ENCODE data around the gene CD28. TPM values are rescaled to one million over a fixed set of nuclear protein-coding genes. Genes with fewer than 3 reads are reported as not detected.

CD28 gene
- polyA plus RNA-seq, 1 donor: 1.9 TPM

DNA sequence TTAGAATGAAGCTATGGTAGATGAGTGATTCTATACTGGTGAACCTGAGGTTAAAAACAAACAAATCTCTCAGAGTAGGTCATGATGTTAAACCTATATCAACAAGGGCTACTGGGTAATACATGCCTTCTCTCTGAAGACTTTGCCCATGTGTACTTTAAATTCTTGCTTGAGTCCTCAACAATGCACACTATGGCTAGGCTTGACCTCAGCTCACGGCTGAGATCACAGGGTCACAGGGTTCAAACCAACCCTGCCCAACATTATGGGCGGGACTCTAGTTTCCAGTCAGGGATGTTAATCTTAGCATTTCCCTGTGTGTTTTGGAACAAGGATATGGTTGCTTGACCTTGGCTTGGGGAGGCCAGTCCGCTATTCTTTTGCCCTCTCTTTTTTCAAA is 7.7 kb downstream of the CD28 start:
- DNase-seq: no peak

DNA sequence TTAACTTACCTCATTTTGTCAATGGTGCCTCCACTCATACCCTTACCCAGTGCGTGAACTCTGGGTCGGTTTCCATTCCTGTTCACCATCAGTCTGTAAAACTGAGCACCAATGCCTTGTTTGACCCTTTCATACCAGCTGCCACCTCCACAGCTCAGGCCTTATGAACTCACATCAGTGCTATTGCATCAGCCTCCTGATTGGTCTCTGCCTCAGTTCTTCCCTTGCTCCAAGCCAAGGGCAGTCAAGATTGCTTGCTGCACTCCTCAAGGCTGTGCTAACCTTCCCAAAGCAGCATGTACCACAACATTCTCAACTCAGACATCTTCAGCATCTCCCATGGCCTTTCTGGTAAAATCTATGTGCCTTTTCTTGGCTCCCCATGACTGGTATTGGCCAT is 9.3 kb downstream of the CD28 start:
- DNase-seq: no peak

DNA sequence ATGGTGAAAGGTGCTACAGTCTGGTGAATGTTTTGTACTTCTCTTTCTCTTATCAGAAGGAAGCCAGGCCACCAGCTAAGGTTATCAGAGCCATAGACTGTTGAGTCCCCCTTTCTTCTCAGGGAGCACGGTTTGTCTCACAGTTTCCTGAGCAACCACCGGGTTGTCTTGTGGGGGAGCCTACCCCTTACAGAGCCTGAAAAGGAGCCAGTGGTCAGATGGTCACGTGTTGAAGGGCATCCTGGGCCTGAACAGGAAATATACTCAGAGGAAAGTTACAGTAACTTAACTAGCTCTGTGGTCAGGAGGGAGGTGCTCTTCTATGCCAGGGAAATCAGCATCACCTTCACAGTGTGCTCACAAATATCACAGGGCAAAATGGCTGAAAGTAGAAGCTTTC is 11.6 kb downstream of the CD28 start:
- DNase-seq: no peak

DNA sequence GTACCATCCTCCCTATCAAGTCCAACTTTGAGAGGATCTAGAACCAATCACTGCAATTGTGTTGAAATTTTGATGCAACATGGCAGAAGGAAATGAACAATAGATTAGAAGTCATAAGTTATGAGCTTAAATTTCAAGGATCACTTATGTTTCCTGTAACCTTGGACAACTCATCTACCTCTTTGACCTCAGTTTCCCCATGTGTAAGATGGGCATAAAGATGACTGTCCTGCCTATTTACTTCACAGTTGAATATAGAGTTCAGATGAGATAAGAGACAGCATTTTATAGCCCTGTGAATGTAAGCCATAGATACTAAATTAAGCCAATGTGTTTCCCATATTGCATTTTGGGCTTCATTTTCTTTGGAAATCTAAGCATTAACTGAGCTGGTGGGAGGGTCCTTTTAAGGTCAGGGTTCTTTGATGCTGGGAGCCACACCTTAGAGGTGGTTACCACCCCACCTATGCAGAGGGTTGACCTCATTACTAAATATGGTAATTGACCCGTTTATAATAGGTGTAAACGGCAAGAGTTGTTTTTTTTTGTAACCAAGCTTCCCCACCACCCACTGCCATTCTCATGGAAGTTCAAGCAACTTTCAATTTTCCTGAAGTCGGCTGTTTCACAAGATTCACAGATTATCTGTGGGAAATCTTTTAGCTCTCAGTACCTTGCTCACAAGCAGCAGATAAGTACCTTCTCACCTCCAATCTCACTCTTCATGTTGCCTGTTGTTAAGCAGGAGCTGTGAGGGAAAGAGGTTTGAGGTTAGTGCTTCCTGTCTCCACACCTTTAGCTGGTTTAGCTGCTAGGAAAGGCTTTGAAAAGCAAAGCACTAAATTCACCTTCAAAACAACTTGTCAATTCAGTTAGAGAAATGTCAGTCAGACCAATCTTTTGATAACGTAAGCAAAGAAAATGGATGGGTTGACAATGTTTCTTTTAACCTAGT is 13.3 kb downstream of the CD28 start:
- no peak for DNase-seq

DNA sequence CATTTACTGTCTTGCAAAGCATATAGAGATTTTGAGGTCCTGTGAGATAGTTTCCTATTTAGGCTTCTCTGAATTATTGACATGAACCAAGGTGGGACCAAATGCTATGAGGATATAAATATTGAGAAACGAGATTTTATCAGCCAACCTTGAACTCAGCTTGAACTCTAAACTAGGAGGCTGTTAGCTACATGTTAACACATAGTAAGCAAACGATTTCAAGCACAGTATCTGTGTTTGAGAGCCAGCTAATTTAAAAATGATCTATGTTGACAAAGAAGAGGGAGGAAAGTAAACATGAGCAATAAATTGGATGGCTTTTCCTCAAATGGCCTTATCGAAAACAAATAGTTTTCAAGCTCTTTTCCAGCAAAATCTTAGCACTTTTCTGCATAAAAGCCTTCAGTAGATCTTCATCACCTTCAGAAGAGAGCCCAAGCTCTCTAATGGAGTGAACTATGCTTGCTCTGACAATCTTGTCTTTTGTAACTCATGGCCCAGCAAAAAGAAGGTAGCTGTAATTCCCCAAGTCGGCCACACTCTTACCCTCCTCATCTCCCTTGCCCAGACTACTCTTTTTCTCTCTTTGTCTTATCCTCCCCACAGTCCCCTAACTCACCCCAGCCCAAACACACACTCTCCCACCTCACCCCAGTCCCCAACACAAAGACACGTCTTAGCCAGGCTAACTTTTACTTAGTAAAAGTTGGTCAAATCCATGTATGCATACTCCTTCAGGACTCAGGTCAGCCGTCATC is 14.7 kb downstream of the CD28 start:
- DNase-seq: no peak

DNA sequence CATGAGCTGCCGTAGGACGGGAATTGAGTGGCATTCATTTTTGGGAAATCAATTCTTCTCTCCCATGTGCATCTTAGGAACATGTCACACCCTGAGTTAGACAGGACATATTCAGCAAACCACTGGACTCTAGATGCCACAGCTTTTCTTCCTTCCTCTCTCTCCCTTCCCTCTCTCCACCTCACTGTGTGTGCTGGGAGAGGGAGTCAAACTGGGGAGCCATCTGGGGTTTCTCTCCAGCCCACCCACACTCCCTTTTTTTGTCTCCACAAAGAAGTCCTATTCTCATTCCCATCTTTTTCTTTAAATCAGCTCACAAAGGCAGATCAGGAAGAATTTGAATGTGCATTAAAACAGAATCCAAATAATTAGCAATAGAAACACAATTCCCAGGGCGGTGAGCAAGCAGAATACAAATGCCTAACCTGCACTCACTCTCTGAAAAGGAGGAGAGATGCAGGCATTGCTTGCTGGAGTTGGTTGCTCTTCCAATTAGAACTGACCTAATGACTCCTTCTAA is 15.4 kb downstream of the CD28 start:
- DNase-seq: no peak

DNA sequence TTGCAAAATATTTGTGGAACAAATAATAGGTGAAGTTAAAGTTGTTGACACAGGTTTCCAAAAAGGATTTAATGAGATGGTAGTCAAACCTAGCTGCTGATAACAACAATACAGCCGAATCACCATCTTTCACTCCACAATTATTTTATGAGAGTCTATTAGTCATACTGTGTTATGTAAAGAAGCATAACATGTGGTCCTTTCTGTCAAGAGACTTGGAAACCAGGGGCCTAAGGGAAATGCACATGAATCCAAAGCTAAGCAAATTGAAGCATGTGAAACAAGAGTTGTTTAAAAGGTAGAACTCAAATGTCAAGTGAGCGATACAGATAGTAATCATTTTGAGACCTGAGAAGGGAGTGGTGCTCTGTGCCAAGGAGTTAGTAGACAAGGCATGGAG is 16.0 kb downstream of the CD28 start:
- DNase-seq: no peak

DNA sequence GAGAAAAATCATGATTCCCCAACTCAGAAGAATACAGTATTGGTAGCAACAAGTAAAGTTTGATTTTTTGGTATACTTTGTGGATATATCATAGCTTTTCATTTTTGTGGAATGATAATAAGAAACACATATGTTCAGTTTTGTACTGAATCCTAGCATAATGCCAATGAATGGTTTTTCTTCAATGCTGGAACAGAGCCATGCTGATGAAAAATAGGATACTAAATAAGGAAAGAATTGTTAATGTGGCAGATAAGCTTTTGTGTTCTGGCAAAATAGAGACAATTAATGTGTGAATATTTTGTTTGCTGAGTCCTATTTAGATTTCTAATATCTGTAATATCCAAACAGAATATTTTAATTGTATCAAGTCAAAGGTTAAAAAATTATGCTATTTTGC is 21.9 kb downstream of the CD28 start:
- DNase-seq: no peak

DNA sequence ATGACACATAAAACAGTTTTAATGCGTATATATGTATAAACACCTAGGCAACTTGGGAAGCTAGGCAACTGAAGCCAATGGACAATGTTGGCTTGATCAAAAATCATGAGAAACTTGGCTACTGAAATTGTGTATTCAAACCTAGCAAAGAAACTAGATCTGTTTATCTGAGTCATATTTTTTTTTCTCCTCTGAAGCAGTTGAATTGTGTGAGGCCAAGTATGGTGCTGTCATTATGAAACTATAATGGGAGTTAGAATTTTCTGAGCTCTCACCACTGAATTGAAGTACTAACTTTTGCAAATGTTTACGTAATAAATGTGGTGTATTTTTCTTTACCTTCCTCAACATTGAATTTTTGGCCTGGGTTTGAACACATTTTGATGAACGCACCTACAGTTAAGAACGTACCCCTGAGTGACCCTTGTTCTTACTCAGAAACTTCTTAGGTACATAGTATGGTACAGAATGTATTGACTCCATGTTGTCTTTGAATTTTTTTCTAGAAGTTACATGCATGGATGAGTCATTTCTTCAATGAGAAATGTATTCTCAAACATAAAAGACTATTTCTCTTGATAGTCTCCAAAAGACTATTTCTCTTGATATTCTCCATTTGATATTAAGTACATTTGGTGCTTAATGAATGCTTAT is 23.8 kb downstream of the CD28 start:
- DNase-seq: no peak

DNA sequence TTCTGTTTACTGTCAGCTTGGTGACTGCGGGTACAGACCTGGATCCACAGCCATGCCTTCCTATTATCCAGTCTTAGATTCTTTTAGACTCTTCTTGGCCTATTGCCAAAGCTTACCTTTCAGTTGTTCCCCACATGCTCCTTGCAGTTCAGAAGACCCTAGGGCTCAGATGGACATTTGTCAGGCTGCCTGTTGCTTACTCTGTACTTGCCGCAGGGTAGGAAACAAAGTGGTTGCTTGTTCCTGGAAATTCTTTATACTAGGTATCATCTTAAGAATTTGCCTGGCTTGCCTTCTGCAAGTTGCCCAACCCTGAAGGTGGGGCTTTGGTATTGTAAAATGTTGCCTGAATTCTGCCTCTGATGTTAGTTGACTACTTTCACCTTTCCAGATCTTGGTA is 24.4 kb downstream of the CD28 start:
- no peak for DNase-seq

DNA sequence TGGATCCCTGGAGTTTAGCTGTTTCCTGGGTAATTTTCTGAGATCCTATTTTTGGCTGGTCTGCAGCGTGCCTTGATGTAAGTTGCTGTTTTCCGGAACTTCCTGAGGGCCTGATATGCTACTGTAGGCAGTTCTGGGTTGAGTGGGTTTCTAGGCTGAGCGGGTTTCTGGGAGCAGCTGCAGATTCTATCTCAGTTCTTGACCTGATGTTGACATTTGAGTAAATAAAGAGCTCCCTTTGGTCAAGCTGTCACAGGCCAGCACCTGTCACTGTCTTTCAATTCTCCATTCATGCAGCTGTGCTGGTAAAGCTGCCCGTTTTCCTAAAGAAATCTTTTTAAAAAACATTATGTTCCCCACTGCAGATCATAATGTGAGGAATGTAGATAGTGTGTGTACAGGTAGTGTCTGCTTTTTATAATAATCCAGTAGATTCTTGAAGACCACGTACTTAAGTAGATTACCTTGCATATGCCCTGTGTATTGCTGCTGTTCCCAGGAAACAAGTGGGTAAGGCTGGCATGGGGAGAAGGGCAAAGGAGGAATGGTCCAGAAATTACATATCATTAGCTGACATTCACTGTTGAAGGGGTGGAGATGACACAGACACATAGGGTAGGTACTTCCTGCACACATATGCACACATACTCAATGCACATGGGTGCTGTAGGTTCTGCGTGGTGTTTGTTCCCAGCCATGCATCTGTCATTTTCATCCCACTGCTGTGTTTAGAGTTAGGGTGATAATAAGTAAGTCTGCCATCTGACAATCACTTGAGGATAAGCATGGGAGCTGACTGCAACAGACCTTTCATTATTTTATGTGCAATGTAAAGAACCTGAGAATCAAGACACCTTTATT is 25.9 kb downstream of the CD28 start:
- no peak for DNase-seq

DNA sequence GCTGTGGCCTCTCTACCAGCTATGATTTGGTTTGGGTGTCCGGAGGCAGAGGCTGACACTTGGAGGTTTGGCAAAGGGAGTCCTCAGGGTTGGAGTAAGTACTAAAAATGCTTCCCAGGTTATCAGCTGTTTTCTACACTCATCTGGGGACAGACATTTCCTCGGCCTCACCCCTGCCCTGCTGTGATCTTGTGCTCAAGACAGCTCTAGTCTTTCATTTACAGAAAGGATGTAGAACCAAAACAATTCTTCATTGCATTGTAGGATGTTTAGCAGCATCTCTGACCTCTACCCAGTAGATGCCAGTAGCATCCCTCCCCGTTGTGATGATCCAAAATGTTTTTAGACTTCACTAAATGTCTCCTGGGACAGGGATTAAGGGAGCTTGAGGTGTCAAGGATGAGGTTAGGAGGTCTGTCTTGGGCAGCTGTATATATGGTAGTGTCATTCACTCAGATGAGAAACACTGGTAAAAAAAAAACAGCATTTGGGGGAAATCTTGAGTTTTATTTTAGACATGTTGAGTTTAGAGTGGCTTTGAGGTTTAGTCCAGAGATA is 26.6 kb downstream of the CD28 start:
- DNase-seq: no peak

DNA sequence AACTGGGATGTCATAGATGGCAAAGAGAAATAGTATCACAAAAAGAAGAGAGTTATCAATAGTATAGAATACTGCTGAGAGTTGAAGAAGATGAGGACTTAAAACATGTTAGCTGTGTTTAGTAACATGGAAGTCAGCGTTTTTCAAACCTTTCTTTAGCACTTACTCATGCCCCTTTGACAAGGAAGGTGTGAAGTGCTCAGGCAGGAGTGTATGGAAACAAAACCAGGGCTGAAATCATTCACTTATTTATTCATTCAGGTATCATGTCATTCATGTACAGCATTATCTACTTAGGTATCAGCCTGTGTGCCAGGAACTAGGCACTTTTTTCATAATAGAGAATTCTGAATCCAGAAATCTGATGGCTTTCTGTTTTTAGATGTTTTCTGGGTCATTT is 27.2 kb downstream of the CD28 start:
- no peak for DNase-seq

DNA sequence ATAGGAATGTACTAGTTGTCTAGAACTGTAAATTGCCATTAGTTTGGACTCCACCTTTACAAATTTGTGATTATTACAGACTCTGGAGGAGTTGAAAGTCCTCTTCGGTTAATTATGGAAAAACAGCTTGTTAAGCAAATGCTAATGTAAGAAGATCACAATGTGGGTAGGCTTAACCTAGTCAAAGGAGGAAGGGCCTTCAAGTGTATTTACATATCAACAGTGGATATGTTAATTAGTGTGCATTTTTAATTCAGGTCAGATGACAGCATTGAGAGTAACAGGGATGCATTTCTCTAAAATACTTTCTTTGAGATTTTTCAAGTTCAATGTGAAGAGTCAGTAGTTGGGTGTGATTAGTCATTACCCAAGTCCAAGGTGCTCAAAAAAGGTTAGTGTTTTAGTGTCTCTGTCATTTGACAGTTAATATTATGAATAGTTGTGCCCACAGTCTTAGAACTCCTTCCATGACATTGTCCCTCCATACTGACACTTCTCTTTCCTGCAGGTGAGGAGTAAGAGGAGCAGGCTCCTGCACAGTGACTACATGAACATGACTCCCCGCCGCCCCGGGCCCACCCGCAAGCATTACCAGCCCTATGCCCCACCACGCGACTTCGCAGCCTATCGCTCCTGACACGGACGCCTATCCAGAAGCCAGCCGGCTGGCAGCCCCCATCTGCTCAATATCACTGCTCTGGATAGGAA is 28.0 kb downstream of the CD28 start:
- no peak for DNase-seq

DNA sequence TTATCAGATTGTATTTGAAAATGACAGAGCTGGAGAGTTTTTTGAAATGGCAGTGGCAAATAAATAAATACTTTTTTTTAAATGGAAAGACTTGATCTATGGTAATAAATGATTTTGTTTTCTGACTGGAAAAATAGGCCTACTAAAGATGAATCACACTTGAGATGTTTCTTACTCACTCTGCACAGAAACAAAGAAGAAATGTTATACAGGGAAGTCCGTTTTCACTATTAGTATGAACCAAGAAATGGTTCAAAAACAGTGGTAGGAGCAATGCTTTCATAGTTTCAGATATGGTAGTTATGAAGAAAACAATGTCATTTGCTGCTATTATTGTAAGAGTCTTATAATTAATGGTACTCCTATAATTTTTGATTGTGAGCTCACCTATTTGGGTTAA is 30.9 kb downstream of the CD28 start:
- DNase-seq: no peak

DNA sequence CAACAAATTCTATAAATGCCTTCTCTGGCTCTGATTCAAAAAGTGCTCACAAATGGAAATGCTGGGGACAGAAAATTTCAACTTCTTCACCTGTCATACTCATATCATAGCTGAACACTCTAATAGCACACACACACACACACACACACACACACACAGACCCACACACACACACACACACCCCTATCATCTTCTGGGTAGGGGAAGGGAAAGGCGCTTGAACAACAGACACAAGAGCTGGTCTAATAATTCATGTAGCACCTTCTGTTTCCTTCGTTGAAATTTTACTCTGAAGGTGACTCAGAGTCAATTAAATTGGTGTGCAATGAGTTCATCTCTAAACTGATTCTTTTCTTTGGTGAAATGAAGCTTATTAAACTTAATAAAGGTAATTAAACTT is 32.9 kb downstream of the CD28 start:
- DNase-seq: no peak

DNA sequence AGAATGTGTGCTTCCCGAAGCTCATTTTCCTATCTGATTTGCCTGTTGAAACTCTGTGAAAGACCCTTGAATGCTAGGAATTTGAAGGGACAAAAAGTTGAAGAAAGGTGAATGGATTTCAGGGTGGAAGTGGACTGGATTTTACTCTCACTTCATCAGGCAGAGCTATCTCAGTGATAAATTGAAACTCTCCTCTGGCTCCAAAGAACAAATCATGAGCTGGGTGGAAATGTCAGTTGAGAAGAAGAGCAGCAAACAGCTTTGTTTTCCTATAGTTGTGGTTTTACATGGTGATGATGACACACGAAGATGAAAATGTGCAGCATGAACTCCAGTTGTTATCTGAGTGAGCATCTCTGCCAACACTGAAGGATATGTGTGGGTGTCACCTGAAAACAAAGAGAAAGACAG is 34.4 kb downstream of the CD28 start:
- no peak for DNase-seq

DNA sequence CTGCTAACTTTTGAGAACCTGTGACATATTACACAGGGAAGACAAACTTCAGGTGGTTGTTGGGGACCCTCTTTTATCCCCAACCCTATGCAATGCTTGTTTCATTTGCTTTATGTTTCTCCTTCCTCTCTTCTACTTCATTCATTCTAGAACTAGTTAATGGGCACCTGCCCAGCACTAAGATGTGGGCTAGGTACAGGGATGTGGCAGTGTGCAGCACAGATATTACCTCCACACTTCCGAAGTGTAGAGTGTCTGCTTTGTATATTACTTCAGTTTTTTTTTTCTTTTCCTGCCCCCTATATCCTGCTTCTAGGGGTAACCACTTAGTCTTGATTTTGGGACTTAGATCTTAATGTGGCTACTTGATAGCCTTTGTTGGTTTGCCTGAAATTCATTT is 35.1 kb downstream of the CD28 start:
- no peak for DNase-seq

DNA sequence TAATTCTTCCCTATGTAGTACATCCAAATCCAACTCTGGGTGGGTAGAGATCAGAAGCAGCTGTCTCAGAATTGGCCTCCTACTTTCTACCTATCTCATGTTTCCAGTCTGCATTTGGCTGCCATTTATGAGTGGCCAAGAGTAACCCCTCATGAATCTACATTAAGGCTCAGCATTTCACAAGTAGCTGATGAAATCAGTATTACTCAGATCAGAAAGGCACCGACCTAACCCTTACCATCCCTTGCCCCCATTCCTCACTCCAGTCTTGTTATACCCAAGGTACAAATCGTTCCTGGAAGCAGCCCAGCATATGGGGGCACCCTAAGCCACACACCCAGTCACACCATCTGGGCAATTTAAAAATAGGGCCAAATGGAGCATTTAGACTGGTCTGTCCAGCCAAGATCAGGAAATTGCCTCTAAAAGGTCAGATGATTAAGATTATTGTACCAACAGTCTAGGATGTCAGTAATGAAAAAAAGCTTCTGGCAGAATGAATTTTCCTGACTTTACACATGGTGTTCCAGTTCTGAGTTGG is 37.1 kb downstream of the CD28 start:
- DNase-seq: no peak

DNA sequence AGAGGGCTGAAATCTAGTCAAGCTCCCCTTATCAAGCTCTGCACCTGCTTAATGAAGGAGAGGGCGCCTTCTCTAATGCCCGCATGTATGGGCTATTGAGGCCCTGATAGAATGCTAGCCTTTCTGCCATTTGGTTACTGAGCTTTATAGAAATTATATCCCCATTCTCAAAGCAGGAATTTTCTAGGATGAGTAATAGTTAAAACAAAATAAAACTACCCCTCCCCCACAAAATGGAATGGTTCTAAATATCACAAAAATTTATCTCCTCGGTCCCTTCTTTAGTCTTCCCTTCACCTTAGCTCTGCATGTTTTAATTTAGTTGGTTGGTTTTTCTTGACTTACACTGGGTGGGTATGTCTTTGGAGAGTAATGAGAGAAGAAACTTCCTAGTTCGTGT is 37.7 kb downstream of the CD28 start:
- DNase-seq: no peak

All from left kidney (tissue), 2 donors.